HEK293 (cell line): ENCODE data around the gene KCTD11.
"Not testable (repeated sequence)": the region's sequence is repeated elsewhere in the genome, so short reads cannot be mapped to it uniquely, and the experiment has no call there.

Experiments
- CTCF ChIA-PET: fragments of 350-600 bp; formaldehyde crosslinking; extraction: SDS; loops from one replicate; lab custom pipeline; 2021; ENCODE audit warnings: antibody characterized with exemption; lab: Yijun Ruan, JAX
- POLR2A ChIA-PET: fragments of 300-600 bp; formaldehyde crosslinking; extraction: SDS; loops from one replicate; lab custom pipeline; 2020; ENCODE audit warnings: antibody characterized with exemption, inconsistent platforms; lab: Yijun Ruan, JAX
- H3K27ac ChIP-seq: fragments of 200-500 bp; sonication (Bioruptor generic); 2 replicates; pipeline ENCODE4 v1.5.1; 2014; ENCODE audit warnings: low read depth, low read length, control low read depth, inconsistent platforms; ENCODE audit errors: extremely low read depth
- H3K36me3 ChIP-seq, 2 experiments: fragments of 200-500 bp in 1 of 2; sonication (Bioruptor generic) in 1 of 2; 1 replicate in 1 of 2; 2 replicates in 1 of 2; pipeline ENCODE4 v1.5.1; 2014 to 2017; ENCODE audit warnings: inconsistent platforms in 2 of 2, low read length in 2 of 2; ENCODE audit not compliant: control insufficient read depth in 2 of 2, insufficient read depth in 1 of 2
- H3K4me1 ChIP-seq: fragments of 200-500 bp; sonication (Bioruptor generic); 2 replicates; pipeline ENCODE4 v1.5.1; 2014; ENCODE audit warnings: mild to moderate bottlenecking, low read length, inconsistent platforms; ENCODE audit not compliant: control insufficient read depth, insufficient read depth
- H3K4me3 ChIP-seq: 2 replicates; pipeline ENCODE4 v1.5.1; 2011; ENCODE audit warnings: low read depth, mild to moderate bottlenecking, control low read depth, low read length, moderate library complexity
- H3K9me3 ChIP-seq: fragments of 200-500 bp; sonication (Bioruptor generic); 2 replicates; pipeline ENCODE4 v1.5.1; 2014; ENCODE audit warnings: low read depth, low read length, inconsistent platforms; ENCODE audit not compliant: control insufficient read depth, insufficient read depth
- KLF1 ChIP-seq: fragments of 450-650 bp; formaldehyde crosslinking; IDR thresholded peaks from 2 replicates; pipeline ENCODE4 v1.5.1; 2016; ENCODE audit warnings: missing biosample characterization, missing genetic modification characterization
- KLF8 ChIP-seq: fragments of 450-650 bp; formaldehyde crosslinking; IDR thresholded peaks from 2 replicates; pipeline ENCODE4 v1.5.1; 2016; ENCODE audit warnings: missing biosample characterization, missing genetic modification characterization
- SCRT2 ChIP-seq: fragments of 450-650 bp; formaldehyde crosslinking; IDR thresholded peaks from 2 replicates; pipeline ENCODE4 v1.5.1; 2016; ENCODE audit warnings: missing biosample characterization, missing genetic modification characterization
- ZBTB17 ChIP-seq: fragments of 450-650 bp; formaldehyde crosslinking; IDR thresholded peaks from 2 replicates; pipeline ENCODE4 v1.5.1; 2016; ENCODE audit warnings: missing biosample characterization, missing genetic modification characterization
- ZBTB21 ChIP-seq: fragments of 450-650 bp; formaldehyde crosslinking; IDR thresholded peaks from 2 replicates; pipeline ENCODE4 v1.5.1; 2017; ENCODE audit warnings: missing biosample characterization, missing genetic modification characterization
- ZNF23 ChIP-seq: fragments of 450-650 bp; formaldehyde crosslinking; IDR thresholded peaks from 2 replicates; pipeline ENCODE4 v1.5.1; 2016; ENCODE audit warnings: missing biosample characterization, missing genetic modification characterization, borderline replicate concordance
- ZNF416 ChIP-seq: fragments of 450-650 bp; formaldehyde crosslinking; IDR thresholded peaks from 2 replicates; pipeline ENCODE4 v1.5.1; 2016; ENCODE audit warnings: missing biosample characterization, missing genetic modification characterization
- ZNF610 ChIP-seq: fragments of 450-650 bp; formaldehyde crosslinking; IDR thresholded peaks from 2 replicates; pipeline ENCODE4 v1.5.1; 2016; ENCODE audit warnings: missing biosample characterization, missing genetic modification characterization, borderline replicate concordance
- TF ChIP-seq, protein P1 (sequence below): fragments of 450-650 bp; formaldehyde crosslinking; conservative IDR thresholded peaks from 2 replicates; pipeline ENCODE4 v1.5.1; 2016; ENCODE audit warnings: low read depth, missing biosample characterization, missing genetic modification characterization
- TF ChIP-seq, protein P2 (sequence below): fragments of 450-650 bp; formaldehyde crosslinking; IDR thresholded peaks from 2 replicates; pipeline ENCODE4 v1.5.1; 2017; ENCODE audit warnings: missing biosample characterization, missing genetic modification characterization

The KCTD11 gene

DNA sequence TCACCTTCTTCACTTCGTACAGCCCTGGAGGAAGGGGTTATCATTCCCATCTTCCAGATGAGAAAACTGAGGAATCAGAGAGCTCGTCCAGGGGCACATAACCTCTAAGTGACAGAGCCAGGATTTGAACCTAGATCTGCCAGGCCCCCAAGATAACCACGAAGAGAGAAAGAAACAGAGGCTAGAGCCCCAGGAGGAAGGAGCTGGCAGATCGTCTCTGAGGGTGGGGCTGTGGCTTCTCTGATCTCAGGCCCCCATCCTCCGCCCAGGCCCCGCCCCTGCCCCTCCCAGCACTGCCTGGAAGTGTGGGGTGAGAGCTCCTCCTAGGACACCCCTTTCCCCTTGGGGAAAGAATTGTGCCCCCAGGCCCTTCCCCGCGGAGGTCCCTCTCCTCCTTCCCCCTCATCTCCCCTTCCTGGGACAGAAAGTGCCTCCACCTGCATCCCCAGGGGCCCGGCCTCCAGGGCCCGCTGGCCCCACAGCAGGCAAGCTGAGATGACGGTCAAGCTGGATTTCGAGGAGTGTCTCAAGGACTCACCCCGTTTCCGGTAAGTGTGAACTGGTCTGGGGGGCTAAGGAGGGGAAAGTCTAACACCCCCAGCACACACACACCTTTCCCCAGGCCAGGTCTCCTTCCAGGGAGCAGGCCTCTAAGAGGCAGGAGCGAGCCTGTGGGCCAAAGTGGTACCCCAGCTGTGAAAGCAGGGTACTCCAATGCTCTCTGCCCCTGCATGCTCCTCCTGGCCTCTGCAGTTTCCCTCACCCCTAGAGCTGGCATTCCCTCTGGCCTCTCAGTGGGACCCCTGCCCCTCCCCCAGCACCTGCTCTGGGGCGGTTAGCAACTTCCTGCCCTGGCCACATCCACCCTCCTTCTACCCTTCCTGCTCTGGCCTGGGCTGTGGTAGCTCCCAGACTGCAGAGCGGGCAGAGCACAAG, 15.5 kb upstream of the KCTD11 start, which contains the start of gene ACAP1:
Gene ACAP1 (plus strand): TSS at position 290 of the 936 bp plus-strand sequence. CDS start 206 bp downstream, at position 496.
- H3K27ac ChIP-seq, result no peak within 1 kb of the TSS
- TF ChIP-seq ZNF416 (tag by site-specific recombination) (no peak), ZBTB17 (tag by site-specific recombination) (peak; percentile 44), KLF1 (tag by site-specific recombination) (peak; percentile 90), KLF8 (tag by site-specific recombination) (peak; percentile 71; the same call in 1 of the 2 replicates)
- CTCF ChIA-PET, result interaction anchor here (0.5 to 1.9 kb wide), 10 partner anchors 9 to 344 kb away, joined by 3 to 10 read pairs (median 4); no protein-coding TSS in a partner anchor

DNA sequence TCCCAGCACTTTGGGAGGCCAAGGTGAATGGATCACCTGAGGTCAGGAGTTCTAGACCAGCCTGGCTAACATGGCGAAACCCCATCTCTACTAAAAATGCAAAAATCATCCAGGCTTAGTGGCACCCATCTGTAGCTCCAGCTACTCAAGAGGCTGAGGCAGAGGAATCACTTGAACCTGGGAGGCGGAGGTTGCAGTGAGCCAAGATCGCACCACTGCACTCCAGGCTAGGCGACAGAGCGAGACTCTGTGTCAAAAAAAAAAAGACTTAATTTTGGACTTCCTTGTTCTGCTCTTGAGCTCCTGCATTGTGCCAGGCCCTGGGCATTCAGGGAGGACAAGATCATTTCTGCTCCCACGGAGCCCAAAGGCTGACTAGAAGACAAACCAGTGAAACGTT, 14.4 kb upstream of the KCTD11 start:
- H3K4me1 ChIP-seq, H3K9me3 ChIP-seq, H3K27ac ChIP-seq, H3K4me3 ChIP-seq, H3K36me3 ChIP-seq: not testable (repeated sequence)
- ChIA-PET POLR2A (interaction anchor here (0.8 kb wide), 1 partner anchor 18 kb away, joined by 3 read pairs; no protein-coding TSS in a partner anchor), CTCF (interaction anchor here (0.7 to 1.8 kb wide), 4 partner anchors 8 to 653 kb away, joined by 4 to 10 read pairs (median 6); no protein-coding TSS in a partner anchor)

More for the DNA sequence above, 15.5 kb upstream of the KCTD11 start, which contains the start of gene ACAP1:
- H3K36me3 ChIP-seq, result no peaks in the 10 kb centered on the region
- H3K4me1 ChIP-seq, result no peaks in the 10 kb centered on the region
- no peaks in the 10 kb centered on the region for H3K9me3 ChIP-seq
- H3K4me3 ChIP-seq, result no peak within 1 kb of the TSS
- POLR2A ChIA-PET, result interaction anchor here (0.8 to 1.1 kb wide), 2 partner anchors 17 to 26 kb away, joined by 3 read pairs; no protein-coding TSS in a partner anchor

DNA sequence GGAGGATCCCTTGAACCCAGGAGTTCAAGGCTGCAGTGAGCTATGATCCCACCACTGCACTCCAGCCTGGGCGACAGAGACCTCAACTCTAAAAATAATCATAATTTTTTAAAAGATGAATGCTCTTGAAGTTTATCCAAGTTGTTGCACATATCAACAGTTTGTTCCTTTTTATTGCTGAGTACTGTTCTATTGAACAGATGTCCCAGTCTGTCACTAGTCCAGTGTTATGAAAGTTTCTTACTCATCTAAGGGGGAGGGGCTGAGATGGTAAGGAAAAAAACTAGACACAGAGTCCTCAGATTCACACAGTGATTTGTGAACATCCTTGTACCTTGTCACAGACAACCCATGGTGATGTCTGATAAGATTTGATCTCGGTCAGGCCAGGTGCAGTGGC, 11.8 kb upstream of the KCTD11 start:
- Histone ChIP-seq H3K4me3 (no peak overlapping the region), H3K27ac (no peak overlapping the region), H3K4me1 (no peaks in the 10 kb centered on the region), H3K36me3 (no peaks in the 10 kb centered on the region), H3K9me3 (no peaks in the 10 kb centered on the region)
- peak; percentile 80 for TF ChIP-seq SCRT2 (tag by site-specific recombination)
- TF ChIP-seq KLF1 (tag by site-specific recombination), result no peak
- no peak for TF ChIP-seq ZBTB21 (tag by site-specific recombination)
- TF ChIP-seq, protein P1, sequence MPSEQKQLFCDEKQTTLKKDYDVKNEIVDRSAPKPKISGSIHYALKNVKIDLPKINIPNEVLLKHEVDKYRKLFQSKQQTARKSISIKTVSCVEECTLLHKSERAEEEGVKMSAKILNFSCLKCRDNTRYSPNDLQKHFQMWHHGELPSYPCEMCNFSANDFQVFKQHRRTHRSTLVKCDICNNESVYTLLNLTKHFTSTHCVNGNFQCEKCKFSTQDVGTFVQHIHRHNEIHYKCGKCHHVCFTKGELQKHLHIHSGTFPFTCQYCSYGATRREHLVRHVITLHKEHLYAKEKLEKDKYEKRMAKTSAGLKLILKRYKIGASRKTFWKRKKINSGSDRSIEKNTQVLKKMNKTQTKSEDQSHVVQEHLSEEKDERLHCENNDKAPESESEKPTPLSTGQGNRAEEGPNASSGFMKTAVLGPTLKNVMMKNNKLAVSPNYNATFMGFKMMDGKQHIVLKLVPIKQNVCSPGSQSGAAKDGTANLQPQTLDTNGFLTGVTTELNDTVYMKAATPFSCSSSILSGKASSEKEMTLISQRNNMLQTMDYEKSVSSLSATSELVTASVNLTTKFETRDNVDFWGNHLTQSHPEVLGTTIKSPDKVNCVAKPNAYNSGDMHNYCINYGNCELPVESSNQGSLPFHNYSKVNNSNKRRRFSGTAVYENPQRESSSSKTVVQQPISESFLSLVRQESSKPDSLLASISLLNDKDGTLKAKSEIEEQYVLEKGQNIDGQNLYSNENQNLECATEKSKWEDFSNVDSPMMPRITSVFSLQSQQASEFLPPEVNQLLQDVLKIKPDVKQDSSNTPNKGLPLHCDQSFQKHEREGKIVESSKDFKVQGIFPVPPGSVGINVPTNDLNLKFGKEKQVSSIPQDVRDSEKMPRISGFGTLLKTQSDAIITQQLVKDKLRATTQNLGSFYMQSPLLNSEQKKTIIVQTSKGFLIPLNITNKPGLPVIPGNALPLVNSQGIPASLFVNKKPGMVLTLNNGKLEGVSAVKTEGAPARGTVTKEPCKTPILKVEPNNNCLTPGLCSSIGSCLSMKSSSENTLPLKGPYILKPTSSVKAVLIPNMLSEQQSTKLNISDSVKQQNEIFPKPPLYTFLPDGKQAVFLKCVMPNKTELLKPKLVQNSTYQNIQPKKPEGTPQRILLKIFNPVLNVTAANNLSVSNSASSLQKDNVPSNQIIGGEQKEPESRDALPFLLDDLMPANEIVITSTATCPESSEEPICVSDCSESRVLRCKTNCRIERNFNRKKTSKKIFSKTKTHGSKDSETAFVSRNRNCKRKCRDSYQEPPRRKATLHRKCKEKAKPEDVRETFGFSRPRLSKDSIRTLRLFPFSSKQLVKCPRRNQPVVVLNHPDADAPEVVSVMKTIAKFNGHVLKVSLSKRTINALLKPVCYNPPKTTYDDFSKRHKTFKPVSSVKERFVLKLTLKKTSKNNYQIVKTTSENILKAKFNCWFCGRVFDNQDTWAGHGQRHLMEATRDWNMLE (tag by site-specific recombination), result no peak
- TF ChIP-seq, protein P2, sequence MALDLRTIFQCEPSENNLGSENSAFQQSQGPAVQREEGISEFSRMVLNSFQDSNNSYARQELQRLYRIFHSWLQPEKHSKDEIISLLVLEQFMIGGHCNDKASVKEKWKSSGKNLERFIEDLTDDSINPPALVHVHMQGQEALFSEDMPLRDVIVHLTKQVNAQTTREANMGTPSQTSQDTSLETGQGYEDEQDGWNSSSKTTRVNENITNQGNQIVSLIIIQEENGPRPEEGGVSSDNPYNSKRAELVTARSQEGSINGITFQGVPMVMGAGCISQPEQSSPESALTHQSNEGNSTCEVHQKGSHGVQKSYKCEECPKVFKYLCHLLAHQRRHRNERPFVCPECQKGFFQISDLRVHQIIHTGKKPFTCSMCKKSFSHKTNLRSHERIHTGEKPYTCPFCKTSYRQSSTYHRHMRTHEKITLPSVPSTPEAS (tag by site-specific recombination), result no peak
- TF ChIP-seq ZNF610 (tag by site-specific recombination), result no peak
- no peak for TF ChIP-seq ZNF23 (tag by site-specific recombination)
- CTCF ChIA-PET, result interaction anchor here (0.7 kb wide), 1 partner anchor 437 kb away, joined by 3 read pairs; no protein-coding TSS in a partner anchor
- POLR2A ChIA-PET, result interaction anchor here (0.6 kb wide), 1 partner anchor 11 kb away, joined by 4 read pairs; no protein-coding TSS in a partner anchor
